Activated B cell treated with CpG ODN at 0.5 μM for 24 hours (primary cell): ENCODE measurements around the gene HMGXB4. TPM values are rescaled to one million over a fixed set of nuclear protein-coding genes. Genes with fewer than 3 reads are reported as not detected.

Experiments used
- ATAC-seq: fragments of 200-7000 bp; cut with Tn5 transposase; one replicate; pipeline ENCODE4 v1.10.0; 2021; ENCODE audit warnings: low read depth, mild to moderate bottlenecking, moderate library complexity
- CTCF ChIA-PET: fragments of 350-600 bp; sonication (Branson Sonifier 250); formaldehyde crosslinking; loops from one replicate; lab custom pipeline; 2021; ENCODE audit warnings: antibody characterized with exemption; lab: Charles Lee
- POLR2A ChIA-PET: fragments of 350-600 bp; sonication (Branson Sonifier 250); formaldehyde crosslinking; loops from one replicate; lab custom pipeline; 2021; ENCODE audit warnings: antibody characterized with exemption; lab: Charles Lee
- DNase-seq: peaks from one replicate; pipeline ENCODE4 v3.0.0; 2022
- H3K27ac Mint-ChIP-seq: one replicate; pipeline ENCODE4 v1.8.0; 2020; ENCODE audit warnings: mixed read lengths
- H3K27me3 Mint-ChIP-seq: one replicate; pipeline ENCODE4 v1.8.0; 2021; ENCODE audit warnings: mixed read lengths
- H3K36me3 Mint-ChIP-seq: one replicate; pipeline ENCODE4 v1.8.0; 2021; ENCODE audit warnings: low read depth, mixed read lengths
- H3K4me1 Mint-ChIP-seq: one replicate; pipeline ENCODE4 v1.8.0; 2021; ENCODE audit warnings: mixed read lengths
- H3K4me3 Mint-ChIP-seq: one replicate; pipeline ENCODE4 v1.8.0; 2020; ENCODE audit warnings: mild to moderate bottlenecking, mixed read lengths
- H3K9me3 Mint-ChIP-seq: one replicate; pipeline ENCODE4 v1.8.0; 2020; ENCODE audit warnings: mixed read lengths
- intact Hi-C: fragments of 100-400 bp; cut with micrococcal nuclease; formaldehyde crosslinking; loops from one replicate; pipeline ENCODE4 v1.15.1; 2024
- total RNA-seq: library from RNA; stranded (reverse); gene quantifications from 2 replicates; pipeline ENCODE4 v1.2.3, GENCODE V29; 2022
- TF ChIP-seq, protein P1 (sequence below): fragments of 200-600 bp; IDR thresholded peaks from one replicate; pipeline ENCODE4 v1.8.0; 2022; ENCODE audit warnings: antibody characterized with exemption, mild to moderate bottlenecking

HMGXB4 gene
- total RNA-seq, 1 donor from 2014 or later, result 24.8 TPM

DNA sequence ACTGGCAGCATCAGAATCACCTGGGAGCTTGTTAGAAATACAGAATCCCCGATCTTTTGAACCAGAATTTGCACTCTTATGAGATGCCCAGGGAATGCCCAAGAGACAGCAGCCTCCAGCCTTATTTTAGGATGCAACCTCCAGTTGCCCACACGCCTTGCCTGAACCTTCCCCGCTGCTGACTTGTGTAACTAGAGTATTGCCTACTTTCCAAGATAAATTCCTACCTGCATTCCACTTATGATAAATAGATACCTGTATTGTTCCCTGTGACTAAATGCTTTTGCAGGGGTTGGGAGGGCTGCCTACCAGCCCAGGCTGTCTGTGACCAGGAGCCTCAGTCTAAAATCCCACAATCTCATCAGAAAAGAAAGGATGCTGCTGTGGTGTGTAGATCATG is 44.3 kb upstream of the HMGXB4 start:
- no peak for ATAC-seq
- Mint-ChIP-seq H3K9me3 (no peaks in the 10 kb centered on the region), H3K27me3 (peaks cover 20% of the 10 kb centered on the region), H3K27ac (no peak overlapping the region), H3K36me3 (no peaks in the 10 kb centered on the region), H3K4me1 (no peaks in the 10 kb centered on the region), H3K4me3 (no peak overlapping the region)
- TF ChIP-seq, protein P1, sequence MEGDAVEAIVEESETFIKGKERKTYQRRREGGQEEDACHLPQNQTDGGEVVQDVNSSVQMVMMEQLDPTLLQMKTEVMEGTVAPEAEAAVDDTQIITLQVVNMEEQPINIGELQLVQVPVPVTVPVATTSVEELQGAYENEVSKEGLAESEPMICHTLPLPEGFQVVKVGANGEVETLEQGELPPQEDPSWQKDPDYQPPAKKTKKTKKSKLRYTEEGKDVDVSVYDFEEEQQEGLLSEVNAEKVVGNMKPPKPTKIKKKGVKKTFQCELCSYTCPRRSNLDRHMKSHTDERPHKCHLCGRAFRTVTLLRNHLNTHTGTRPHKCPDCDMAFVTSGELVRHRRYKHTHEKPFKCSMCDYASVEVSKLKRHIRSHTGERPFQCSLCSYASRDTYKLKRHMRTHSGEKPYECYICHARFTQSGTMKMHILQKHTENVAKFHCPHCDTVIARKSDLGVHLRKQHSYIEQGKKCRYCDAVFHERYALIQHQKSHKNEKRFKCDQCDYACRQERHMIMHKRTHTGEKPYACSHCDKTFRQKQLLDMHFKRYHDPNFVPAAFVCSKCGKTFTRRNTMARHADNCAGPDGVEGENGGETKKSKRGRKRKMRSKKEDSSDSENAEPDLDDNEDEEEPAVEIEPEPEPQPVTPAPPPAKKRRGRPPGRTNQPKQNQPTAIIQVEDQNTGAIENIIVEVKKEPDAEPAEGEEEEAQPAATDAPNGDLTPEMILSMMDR, result no peak
- ChIA-PET POLR2A (no interaction called here), CTCF (no interaction called here)
- DNase-seq, result no peak
- intact Hi-C loops, result no loop called here

DNA sequence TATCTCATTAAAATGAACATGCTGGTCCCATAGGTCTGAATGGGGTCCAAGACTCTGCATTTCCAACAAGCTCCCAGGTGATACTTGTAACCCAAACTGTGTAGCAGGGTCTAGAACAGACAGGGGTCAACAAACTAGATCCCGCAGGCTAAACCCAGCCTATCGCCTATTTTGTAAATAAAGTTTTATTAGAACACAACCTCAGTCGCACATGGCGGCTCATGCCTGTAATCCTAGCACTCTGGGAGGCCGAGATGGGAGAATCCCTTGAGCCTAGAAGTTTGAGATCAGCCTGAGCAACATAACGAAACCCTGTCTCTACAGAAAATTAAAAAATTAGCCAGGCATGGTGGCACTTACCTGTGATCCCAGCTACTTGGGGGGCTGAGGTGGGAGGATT is 42.3 kb upstream of the HMGXB4 start:
- Mint-ChIP-seq H3K27me3 (peaks cover 20% of the 10 kb centered on the region), H3K4me1 (no peaks in the 10 kb centered on the region)

DNA sequence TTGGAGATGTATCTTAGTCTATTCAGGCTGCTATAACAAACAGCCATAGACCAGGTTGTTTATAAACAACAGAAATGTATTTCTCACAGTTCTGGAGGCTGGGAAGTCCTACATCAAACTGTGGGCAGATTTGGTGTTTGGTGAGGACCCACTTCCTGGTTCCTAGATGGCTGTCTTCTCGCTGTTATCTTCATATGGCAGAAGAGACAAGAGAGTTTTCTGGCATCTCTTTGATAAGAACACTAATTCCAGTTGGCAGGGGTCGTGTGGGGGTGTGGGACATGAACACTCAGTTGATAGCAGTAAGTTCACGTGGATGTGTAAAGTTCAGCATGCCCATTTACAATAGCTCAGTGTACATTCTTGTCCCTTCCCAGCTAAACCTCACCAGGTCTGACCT is 41.3 kb upstream of the HMGXB4 start:
- Mint-ChIP-seq H3K4me1 (no peaks in the 10 kb centered on the region), H3K36me3 (no peaks in the 10 kb centered on the region), H3K27ac (no peak overlapping the region), H3K4me3 (no peak overlapping the region), H3K27me3 (peaks cover 18% of the 10 kb centered on the region), H3K9me3 (no peaks in the 10 kb centered on the region)
- intact Hi-C loops, result no loop called here
- DNase-seq, result no peak
- ATAC-seq, result no peak
- TF ChIP-seq, protein P1, result no peak
- ChIA-PET POLR2A (no interaction called here), CTCF (no interaction called here)

More for the DNA sequence above, 42.3 kb upstream of the HMGXB4 start:
- ChIA-PET POLR2A (no interaction called here), CTCF (no interaction called here)
- TF ChIP-seq, protein P1, result no peak
- ATAC-seq (no peak), DNase-seq (no peak)
- H3K4me3 Mint-ChIP-seq, result no peak overlapping the region
- no peak overlapping the region for H3K27ac Mint-ChIP-seq
- intact Hi-C loops, result no loop called here
- H3K36me3 Mint-ChIP-seq, result no peaks in the 10 kb centered on the region
- H3K9me3 Mint-ChIP-seq, result no peaks in the 10 kb centered on the region

DNA sequence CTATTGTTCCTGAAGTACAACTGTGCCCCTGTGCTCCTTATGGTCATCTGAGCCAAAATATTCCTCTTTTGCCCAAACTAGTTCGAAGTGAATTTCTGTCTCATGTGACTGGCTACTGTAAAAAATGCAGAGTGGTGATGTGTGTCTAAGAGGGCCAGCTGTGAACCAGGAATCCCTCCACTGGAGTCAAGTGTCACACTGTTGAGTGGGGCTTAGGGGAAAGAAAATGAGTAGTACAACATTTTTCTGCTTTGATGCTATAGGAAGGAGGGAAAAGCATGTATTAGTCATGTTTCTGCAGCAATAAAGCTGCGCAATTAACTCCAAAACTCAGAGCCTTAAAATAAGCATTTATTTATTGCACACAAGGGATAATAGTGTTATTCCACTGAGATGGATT is 39.8 kb upstream of the HMGXB4 start:
- DNase-seq (no peak), ATAC-seq (no peak)
- Mint-ChIP-seq H3K27me3 (peaks cover 14% of the 10 kb centered on the region), H3K4me3 (no peak overlapping the region), H3K4me1 (no peaks in the 10 kb centered on the region), H3K27ac (no peak overlapping the region), H3K36me3 (no peaks in the 10 kb centered on the region), H3K9me3 (no peaks in the 10 kb centered on the region)
- intact Hi-C loops, result no loop called here
- ChIA-PET POLR2A (no interaction called here), CTCF (no interaction called here)
- TF ChIP-seq, protein P1, result no peak

DNA sequence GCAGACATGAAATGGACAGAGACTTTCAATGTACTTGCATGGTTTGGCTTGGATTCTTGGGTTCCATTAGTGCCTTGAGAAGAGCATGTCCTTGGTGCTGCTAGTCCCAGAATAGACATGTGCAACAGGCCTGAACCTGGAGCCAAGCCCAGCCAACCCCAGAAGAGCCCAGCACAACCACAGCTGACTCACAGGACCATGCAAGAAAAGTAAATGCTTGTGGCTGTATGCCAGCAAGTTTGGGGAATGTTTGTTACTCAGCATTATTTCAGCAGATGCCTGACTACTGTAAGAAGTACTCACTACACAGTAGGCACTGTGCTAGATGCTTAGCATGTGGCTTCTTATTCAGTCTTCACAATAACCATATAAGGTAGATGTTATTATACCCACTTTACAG is 39.2 kb upstream of the HMGXB4 start:
- no peaks in the 10 kb centered on the region for H3K9me3 Mint-ChIP-seq
- no peaks in the 10 kb centered on the region for H3K4me1 Mint-ChIP-seq
- no peak for DNase-seq
- POLR2A ChIA-PET, result no interaction called here
- CTCF ChIA-PET, result no interaction called here
- intact Hi-C loops, result no loop called here
- H3K27me3 Mint-ChIP-seq, result peaks cover 15% of the 10 kb centered on the region
- H3K4me3 Mint-ChIP-seq, result no peak overlapping the region
- ATAC-seq, result no peak
- TF ChIP-seq, protein P1, result no peak
- no peaks in the 10 kb centered on the region for H3K36me3 Mint-ChIP-seq
- H3K27ac Mint-ChIP-seq, result no peak overlapping the region
